GM10266 (cell line): ENCODE results near the gene RAB20.

Source experiments
- DNase-seq: peaks from one replicate; pipeline ENCODE4 v3.0.0; 2012; ENCODE audit errors: extremely low spot score
- TF ChIP-seq, protein P1 (sequence below): IDR thresholded peaks from 2 replicates; pipeline ENCODE4 v1.5.1; 2012; ENCODE audit warnings: mild to moderate bottlenecking, low read depth; ENCODE audit not compliant: control insufficient read depth, insufficient read depth; ENCODE audit errors: missing control alignments

Gene RAB20

GRCh38 chr13:110528371-110528770 lies 33.2 kb downstream of the RAB20 start:
- DNase-seq: no peak
- TF ChIP-seq, protein P1, sequence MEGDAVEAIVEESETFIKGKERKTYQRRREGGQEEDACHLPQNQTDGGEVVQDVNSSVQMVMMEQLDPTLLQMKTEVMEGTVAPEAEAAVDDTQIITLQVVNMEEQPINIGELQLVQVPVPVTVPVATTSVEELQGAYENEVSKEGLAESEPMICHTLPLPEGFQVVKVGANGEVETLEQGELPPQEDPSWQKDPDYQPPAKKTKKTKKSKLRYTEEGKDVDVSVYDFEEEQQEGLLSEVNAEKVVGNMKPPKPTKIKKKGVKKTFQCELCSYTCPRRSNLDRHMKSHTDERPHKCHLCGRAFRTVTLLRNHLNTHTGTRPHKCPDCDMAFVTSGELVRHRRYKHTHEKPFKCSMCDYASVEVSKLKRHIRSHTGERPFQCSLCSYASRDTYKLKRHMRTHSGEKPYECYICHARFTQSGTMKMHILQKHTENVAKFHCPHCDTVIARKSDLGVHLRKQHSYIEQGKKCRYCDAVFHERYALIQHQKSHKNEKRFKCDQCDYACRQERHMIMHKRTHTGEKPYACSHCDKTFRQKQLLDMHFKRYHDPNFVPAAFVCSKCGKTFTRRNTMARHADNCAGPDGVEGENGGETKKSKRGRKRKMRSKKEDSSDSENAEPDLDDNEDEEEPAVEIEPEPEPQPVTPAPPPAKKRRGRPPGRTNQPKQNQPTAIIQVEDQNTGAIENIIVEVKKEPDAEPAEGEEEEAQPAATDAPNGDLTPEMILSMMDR: no peak

DNA sequence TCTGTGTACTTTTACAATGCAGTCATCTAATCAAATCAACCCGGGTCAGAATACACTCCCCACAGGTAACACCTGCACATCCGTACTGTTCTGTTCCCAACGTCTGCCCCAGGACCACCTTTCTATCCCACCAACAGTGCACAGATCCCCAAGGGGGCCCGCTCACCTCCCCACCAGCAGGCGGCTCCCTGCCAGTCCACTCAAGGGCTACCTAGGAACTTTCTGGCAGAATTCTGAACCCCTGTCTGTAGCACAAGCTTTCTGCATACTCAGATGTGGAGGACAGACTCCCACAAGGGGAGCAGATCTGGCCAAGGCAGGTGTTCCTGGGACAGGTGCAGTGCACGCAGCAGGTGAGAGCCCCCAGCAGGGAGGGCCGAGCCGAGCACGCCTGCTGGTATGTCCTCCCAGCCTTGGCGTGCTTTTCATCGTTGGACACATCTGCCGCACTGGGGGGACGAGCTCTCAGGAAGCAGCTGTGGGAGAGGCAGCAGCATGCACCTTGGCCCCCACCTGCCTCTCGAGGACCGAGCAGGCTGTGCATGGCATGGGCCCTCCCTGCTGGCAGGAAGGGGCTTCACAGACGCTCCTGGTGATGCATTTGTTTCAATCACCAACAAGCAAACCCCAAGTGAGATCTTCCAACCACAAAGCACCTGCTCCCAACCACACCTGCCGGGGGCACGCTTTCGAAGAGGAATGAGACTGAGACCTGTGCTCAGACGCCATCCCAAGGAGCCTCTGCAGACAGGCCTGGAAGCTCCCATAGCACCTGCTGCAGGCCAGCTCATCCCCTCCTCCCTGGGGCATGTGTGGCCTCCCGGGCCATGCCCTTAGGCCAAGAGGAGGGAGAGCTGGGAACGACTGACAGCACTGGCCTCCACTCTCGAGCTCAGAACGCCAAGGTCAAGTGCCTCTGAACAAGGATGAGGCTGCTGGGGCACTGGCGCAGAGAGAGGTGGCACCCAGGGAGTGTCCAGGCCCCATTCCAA lies 35.9 kb downstream of the RAB20 start:
- DNase-seq: peak; percentile 52
- TF ChIP-seq, protein P1: peak; percentile 28

- TF ChIP-seq, protein P1: no peak
- DNase-seq: no peak
Measured at GRCh38 chr13:110524541-110525257, 36.8 kb downstream of the RAB20 start.

DNA sequence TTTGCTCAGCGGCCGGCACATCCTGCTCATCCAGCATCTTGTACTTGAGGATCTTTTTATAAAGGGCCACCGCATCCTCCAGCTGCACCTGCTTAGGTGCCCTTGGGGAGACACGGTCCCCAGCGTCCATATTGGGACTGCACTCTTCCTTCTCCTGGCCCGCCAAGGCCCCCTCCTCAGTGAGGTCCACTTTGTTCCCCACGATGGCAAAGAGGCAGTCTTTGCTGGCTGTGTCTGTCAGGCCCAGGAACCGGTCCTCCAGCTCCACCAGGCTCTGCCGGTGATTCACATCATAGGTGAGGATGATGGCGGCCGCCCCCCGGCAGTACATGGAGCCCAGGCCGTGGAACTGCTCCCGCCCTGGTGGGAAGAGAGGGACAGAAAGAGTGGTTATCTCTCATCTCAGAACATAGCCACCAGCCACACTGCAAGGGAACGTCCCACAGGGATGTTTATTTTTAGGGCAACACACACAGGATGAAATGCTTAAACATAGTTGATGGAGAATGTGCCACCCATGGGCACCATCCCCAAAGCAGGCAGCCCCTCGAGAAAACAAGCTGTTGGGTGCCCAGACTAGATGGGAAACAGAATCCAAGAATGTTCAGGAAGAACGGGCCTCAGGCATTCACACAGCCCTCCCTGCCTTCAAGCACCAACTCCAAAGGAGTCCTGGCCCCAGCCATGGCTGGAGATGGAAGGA lies 37.5 kb downstream of the RAB20 start:
- no peak for DNase-seq
- TF ChIP-seq, protein P1: no peak

- TF ChIP-seq, protein P1: no peak
- DNase-seq: no peak
Measured at GRCh38 chr13:110523180-110523579, 38.3 kb downstream of the RAB20 start.

- DNase-seq: no peak
- TF ChIP-seq, protein P1: no peak
Measured at GRCh38 chr13:110522721-110523120, 38.8 kb downstream of the RAB20 start.
